HG03135 (cell line): ENCODE results near the gene SMYD4.
"Not testable (repeated sequence)": the region's sequence is repeated elsewhere in the genome, so short reads cannot be mapped to it uniquely, and the experiment has no call there.

Experiments
- ATAC-seq: cut with Tn5 transposase; IDR thresholded peaks from one replicate; pipeline ENCODE4 v1.9.1; 2021; ENCODE audit warnings: mild to moderate bottlenecking, moderate library complexity; ENCODE audit not compliant: unreplicated experiment

Gene SMYD4, protein sequence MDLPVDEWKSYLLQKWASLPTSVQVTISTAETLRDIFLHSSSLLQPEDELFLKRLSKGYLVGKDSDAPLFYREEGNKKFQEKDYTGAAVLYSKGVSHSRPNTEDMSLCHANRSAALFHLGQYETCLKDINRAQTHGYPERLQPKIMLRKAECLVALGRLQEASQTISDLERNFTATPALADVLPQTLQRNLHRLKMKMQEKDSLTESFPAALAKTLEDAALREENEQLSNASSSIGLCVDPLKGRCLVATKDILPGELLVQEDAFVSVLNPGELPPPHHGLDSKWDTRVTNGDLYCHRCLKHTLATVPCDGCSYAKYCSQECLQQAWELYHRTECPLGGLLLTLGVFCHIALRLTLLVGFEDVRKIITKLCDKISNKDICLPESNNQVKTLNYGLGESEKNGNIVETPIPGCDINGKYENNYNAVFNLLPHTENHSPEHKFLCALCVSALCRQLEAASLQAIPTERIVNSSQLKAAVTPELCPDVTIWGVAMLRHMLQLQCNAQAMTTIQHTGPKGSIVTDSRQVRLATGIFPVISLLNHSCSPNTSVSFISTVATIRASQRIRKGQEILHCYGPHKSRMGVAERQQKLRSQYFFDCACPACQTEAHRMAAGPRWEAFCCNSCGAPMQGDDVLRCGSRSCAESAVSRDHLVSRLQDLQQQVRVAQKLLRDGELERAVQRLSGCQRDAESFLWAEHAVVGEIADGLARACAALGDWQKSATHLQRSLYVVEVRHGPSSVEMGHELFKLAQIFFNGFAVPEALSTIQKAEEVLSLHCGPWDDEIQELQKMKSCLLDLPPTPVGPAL

DNA sequence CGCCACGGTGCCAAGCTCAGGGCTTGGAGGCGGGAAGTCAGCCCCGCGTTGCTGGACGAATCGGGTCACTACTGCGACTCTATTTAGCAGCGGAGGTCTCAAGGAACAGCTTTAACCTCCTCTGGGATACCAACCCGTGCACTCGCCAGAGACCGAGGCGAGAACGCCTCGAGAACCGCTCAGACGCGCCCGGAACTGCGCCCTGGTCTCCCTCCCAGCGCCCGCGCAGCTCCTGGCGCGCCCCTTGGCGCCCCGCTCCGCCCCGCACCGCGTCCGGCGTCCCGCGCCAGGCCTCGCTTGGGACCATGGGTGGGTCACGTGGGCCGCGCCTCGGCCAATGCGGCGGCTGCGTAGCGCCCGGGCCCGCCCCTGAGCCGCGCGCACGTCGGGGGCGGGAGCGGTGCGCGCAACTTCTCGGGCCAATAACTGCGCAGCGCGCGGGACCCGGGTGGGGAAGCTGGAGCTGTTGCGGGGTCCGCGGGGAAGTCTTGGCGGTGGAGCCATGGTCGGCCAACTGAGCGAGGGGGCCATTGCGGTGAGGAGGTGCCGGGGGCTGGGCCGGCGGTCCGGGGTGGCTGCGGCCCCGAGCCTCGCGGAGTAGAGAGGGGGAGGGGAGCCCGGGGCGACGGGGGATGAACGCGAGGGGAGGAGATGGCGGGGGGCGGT lies at the start of gene SMYD4, which contains the start of gene RPA1:
SMYD4 (minus strand) TSS at position 311 of the 666 bp plus-strand sequence. CDS start 1,908 bp downstream, outside the sequence.
RPA1 (plus strand) TSS at position 414 of the 666 bp plus-strand sequence; CDS start at position 503, 89 bp downstream.
- ATAC-seq = peak; percentile 83

DNA sequence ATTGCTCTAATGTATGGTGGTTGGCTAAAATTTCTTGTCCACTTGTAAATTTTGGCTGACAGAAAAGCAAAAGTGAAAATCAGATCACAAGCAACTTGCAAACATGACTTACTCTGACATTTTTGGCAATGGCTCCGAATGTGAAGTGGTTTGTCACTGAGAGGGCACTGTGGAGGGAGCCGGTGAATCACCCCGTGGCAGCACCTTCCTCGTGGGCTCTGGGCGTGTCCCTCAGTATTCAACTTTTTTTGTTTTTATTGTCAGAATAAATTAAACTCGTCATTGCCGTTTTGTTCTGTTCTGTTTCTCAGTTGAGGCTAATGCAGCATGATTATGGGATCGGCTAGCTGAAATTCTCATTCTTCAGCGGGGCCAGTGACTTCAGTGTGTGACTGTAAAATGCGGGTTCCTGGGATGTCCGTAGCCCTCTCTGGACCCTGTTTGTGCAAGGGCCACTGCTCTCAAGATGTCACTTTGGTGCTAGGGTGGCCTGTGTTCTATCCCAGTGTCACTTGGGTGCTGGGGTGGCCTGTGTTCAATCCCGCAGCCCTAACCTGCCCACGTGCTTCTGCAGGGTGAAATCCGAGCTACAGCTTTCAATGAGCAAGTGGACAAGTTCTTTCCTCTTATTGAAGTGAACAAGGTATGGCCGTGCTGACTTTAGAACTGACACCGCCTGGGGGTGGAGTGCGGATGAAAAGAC lies 48.9 kb upstream of the SMYD4 start:
- no peak for ATAC-seq

DNA sequence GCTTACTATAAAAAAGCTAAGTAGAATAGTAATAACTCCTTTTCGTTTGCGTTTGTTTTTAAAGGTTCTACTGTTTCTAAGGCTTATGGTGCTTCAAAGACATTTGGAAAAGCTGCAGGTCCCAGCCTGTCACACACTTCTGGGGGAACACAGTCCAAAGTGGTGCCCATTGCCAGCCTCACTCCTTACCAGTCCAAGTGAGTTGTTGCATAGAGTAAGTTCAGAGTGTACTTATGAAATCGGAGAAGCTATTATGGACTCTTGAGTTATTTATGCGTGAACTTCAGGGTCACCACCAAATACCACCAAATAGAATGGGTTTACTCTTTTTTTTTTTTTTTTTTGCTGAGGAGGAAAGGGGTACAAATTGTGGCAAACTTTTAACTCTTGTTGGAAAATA lies 45.9 kb upstream of the SMYD4 start:
- ATAC-seq = no peak

DNA sequence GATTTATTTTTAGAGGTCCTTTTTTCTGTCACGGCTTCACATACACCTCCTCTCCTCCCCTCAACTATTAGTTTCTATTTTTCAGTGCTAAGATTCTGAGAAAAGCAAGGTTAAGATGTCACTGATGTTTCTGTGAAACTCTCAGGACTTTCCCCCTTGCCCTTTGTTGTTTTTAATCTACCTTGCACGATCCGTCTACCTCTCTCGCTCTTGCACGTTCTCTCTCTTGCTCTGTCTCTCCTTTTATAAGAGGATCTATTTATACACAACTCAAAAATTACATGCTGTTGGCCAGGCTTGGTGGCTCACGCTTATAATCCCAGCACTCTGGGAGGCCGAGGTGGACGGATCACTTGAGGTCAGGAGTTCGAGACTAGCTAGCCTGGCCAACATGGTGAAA lies 43.7 kb upstream of the SMYD4 start:
- ATAC-seq = no peak

DNA sequence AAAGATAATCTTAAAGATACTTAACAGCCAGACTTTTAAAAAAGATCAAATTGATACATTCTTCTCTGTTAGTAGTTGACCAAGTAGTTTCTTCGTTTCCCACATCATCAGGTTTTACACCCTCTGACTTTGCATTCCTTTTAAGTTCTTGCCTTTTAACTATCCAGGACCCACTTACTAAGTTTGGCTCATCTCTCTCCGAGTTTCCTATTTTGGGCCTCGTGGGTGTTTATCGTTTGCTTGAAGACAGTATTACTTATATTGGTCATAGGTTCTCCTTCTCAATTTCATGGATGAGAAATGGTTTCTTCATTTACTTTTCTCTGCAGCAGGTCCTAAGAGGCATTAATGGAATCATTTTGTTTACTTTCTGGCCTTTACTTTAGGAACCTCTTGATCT lies 43.3 kb upstream of the SMYD4 start:
- ATAC-seq = no peak

DNA sequence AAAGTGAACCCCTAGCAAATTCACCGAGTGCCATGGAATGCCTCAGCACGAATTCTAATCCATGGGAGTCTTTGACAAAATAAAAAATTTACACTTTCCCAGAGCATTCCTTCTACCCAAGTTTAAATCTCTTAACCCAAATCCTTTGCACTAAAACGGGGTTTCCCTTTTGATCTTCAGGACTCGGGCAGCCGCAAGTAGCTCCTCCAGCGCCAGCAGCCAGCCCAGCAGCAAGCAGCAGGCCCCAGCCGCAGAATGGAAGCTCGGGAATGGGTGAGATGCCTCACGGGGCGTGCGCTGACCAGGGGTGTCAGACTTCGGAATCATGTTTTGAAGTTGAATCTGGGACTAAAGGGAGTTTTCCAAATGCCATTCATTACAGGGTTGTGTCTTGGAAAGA lies 42.6 kb upstream of the SMYD4 start:
- ATAC-seq = no peak

DNA sequence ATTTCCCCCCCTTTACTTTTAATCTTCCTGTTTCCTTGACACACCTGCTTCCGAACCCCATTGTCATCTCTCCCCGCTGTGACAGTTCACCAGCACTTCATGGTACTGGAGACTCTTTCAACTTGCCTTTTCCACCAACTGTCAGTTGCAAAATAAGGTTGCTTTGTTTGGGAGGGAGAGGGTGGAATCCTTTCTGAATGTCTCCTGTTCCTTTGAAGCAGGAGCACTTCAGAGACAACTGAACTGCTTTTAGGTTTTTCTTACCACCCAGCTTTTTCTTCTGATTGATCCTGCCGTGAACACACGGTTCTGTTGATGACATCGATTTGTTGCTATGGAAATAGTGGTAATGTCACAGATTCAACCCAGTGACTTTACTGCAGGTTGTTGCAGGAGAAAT lies 42.1 kb upstream of the SMYD4 start:
- ATAC-seq = no peak

DNA sequence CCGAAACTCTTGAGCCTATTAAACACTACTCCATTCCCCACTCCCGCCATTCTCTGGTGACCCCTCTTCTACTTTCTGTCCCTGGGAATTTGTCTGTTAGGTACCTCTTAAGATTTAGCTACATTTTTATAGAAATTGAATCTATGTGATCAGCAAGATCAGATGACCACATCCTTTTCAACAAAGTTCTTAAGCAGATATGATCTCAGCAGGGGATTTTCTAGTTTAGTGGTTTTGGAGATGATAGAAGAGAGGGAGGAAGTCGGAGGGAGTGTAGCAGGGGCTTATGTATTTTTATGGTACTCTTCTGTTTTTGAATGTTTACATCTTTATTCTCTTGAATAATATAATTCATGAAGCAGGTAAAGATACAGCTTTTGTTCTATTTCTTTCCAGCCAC lies 40.9 kb upstream of the SMYD4 start:
- no peak for ATAC-seq

DNA sequence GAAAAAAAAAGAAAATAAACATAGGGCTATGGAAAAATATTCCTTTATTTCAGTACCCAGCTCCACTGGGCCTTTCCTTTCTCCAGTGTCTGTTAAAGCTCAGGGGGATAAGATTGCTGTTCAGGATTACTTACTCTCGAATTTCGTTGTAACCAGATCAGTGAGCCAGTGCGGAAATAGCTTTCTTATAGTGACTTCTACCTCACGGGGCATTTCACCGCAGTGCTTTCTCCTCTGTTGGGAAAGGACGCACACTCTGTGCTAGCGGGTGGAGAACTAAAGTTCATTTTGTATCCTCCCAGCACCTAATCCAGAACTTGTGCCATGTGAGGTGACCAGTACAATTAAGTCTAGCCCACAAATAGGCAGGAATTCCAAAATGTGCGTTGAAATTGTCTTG lies 38.4 kb upstream of the SMYD4 start:
- ATAC-seq = no peak

DNA sequence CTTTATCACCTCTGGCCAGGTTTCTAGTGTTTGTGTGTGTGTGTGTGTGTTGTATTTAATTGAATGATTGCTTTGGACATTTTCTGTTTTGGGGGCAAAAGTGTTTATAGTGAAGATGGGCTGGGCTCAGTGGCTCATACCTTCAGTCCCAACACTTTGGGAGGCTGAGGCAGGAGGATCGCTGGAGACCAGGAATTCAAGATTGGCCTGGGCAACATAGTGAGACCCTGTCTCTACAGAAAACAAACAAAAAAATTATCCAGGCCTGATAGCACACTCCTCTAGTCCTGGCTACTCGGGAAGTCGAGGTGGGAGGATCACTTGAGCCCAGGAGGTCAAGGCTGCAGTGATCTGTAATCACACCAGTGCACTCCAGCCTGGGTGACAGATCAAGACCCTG lies 37.6 kb upstream of the SMYD4 start:
- ATAC-seq = no peak

DNA sequence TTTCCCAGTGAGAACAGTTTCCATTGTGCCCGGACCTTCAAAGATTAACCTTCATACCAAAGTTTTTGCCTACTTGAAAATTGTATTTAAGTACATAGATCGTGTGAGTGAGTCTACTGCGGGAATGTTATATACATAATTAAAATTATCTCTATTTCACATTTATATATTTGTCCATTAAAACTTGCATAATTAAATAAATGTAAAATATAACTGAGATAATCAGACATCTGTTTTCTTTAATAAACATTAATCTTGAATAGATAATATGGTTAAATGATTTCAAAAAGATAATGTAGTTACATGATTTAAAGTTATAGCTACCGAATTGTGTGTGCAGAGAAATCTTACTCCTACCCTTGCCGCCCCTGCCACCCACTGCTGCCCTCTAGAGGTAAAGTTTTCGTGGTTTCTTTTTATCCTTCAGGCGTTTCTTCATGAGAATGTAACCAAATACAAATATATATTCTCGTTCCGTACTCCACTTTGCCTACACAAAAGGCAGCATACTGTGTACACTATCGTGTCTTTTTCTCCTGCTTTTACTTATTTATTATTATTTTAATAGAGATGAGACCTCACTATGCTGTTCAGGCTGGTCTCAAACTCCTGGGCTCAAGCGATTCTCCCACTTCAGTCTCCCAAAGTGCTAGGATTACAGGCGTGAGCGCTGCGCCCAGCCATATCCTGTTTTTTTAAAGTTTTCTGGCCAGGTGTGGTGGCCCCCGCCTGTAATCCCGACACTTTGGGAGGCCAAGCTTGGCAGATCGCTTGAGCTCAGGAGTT lies 35.7 kb upstream of the SMYD4 start:
- no peak for ATAC-seq

DNA sequence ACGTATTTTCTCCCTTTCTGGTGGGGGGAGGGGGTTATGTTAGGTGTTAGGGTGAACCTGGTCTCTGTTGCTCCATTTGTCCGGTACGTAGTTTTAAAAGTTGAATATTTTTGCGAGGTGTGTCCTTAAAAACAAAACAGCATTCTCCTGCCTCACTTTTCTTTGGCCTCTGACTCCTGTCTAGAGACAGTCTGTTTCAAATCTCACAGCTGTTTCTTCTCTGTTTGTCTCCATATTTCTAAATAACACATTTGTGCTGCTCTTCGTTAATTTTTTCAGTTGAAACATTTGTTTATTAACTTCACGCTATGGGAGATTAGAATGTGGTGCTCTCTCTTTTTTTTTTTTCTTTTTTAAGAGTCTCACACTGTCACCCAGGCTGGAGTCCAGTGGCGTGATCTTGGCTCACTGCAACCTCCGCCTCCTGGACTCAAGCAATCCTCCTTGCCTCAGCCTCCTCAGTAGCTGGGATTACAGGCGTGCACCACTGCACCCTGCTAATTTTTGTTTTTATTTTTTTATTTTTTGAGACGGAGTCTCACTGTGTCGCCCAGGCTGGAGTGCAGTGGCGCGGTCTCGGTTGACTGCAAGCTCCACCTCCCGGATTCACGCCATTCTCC lies 31.8 kb upstream of the SMYD4 start:
- no peak for ATAC-seq

DNA sequence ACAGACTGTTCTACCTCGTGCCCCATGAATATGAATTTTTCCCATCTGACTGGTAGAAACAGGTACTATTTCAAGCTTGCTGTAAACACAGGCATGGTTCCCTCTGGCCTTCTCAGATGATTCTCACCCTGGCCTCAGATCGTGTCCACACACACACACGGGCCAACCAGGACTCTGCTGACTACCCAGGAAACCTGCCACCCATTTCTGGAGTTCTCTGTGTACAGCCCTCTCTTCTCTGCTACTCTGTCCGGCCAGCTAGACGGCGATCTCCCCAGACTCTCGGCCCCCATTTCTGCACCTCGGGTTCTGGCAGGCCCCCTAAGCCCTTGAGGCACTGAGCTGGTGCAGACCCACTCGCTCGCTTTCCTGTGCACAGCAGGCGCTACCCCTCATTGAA lies 31.3 kb upstream of the SMYD4 start:
- ATAC-seq = no peak

DNA sequence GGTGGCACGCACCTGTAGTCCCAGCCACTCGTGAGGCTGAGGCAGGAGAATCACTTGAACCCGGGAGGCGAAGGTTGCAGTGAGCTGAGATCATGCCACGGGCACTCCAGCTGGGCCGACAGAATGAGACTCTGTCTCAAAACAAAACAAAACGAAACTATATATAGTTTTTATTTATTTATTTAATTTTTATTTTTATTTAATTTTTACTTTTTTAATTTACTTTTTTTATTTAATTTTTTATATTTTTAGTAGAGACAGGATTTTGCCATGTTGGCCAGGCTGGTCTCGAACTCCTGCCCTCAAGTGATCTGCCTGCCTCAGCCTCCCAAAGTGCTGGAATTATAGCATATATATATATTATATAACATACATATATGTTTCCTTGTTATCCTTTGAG lies 26.8 kb upstream of the SMYD4 start:
- not testable (repeated sequence) for ATAC-seq

DNA sequence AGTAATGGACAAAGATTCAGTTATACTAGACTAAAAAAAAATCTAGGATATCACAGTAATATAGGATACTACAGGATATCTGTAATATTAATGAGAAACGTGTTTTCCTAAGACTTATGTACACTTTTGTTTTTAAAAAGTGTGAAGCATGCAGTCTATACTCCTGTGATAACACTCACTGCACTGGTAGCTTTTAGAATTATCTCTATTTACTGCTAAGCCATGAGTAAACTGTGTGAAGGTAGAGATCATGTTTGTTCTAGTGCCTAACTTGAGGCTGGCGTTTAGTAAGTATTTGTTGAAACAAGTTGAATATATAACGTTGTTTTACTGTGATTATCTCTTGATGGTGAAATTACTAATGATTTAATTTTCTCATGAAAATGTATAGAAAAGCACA lies 24.0 kb upstream of the SMYD4 start:
- ATAC-seq = no peak

DNA sequence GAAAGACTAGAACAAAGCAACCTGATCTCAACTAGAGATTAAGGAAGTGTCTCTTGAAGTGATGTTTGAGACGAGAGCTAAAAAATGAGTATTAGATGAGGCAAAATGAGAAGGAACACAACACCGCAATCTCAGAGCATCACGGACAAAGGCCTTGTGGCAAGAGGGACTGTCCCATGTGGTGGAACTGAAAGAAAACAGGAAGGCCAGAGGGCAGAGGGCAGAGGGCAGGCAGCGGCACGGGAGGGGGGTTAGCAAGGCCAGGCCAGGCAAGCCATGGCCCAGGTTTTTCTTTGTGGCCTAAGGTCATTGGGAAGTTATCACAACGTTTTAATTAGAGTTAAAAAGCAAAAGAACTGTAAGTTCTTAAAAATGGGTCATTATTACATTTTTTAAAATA lies 22.6 kb upstream of the SMYD4 start:
- ATAC-seq = no peak

DNA sequence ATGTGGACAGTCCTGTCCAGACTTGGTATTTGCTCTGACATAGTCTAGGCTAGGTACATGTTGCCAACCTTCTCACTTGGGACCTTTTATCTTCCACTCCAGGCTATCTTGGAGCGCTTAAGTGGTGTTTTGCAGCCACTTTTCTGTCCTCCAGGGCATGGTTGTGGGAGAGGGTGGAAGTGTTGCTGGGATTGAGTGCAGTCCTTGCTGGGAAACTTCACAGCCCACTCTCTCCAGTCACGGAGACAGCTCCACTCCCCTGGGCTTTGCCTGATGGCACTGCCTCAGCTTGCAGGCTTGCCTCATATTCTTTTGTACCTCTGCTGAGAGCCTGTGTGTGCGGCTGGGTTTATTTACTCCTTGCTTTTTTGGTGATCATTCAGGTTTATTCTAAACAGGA lies 17.5 kb upstream of the SMYD4 start:
- no peak for ATAC-seq

DNA sequence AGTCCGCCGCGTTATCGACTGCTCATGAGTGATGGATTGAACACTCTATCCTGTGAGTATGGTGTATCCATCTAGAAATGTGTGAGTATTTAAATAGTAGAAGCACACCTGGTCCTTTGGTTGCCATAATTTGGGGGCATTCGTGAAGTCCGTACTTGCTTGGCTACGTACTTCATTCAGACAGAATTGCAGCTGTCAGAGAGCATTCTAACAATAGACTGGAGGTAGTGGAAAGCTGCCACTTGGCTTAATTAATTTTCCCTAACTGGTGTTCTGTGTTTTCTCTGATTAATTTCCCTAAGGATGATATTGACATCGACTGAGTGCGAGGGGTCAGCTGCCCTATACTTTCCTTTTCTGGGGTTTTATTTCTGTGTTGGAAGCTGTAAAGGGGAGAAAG lies 14.2 kb upstream of the SMYD4 start:
- ATAC-seq = no peak

DNA sequence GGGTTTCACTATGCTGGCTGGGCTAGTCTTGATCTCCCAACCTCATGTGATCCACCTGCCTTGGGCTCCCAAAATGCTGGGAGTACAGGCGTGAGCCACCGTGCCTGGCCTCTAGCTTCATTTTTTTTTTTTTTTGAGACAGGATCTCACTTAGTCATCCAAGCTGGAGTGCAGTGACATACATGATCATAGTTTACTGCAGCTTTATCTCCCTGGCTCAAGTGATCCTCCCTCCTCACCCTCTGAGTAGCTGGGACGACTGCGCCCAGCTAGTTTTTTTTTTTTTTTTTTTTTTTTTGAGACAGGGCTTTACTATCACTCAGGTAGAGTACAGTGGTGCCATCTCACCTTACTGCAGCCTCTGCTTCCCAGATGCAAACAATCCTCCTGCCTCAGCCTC lies 9.8 kb upstream of the SMYD4 start:
- no peak for ATAC-seq
